GM23338 (cell line): ENCODE measurements around the gene TCF12.

Experiments used
- CREB1 ChIP-seq: fragments of 250-450 bp; sonication (Bioruptor Pico); IDR thresholded peaks from 2 replicates; pipeline ENCODE4 v1.5.0; 2020; ENCODE audit warnings: low read depth, mild to moderate bottlenecking, moderate library complexity
- CTCF ChIP-seq, 2 experiments: fragments of 200-600 bp in 1 of 2; sonication (generic) in 1 of 2; conservative IDR thresholded peaks; 2 replicates each; pipeline versions ENCODE4 v1.5.1 to v1.6.1; 2016 to 2017; ENCODE audit warnings: antibody characterized with exemption in 2 of 2, low read depth in 2 of 2, mild to moderate bottlenecking in 2 of 2, moderate library complexity in 1 of 2
- ETS1 ChIP-seq: IDR thresholded peaks from 2 replicates; pipeline ENCODE4 v1.6.1; 2016; ENCODE audit warnings: antibody characterized with exemption
- EZH2 ChIP-seq: fragments of 200-600 bp; sonication (generic); IDR thresholded peaks from one replicate; pipeline ENCODE4 v1.8.0; 2017; ENCODE audit warnings: antibody characterized with exemption, mild to moderate bottlenecking, low read depth; ENCODE audit not compliant: unreplicated experiment
- EZH2phosphoT487 ChIP-seq: fragments of 200-600 bp; sonication (generic); IDR thresholded peaks from one replicate; pipeline ENCODE4 v1.8.1; 2018; ENCODE audit warnings: antibody characterized with exemption; ENCODE audit not compliant: unreplicated experiment
- POLR2AphosphoS5 ChIP-seq: IDR thresholded peaks from 2 replicates; pipeline ENCODE4 v1.6.1; 2016; ENCODE audit warnings: antibody characterized with exemption, low read depth
- ZNF114 ChIP-seq: fragments of 250-450 bp; sonication (Bioruptor Pico); IDR thresholded peaks from 2 replicates; pipeline ENCODE4 v1.5.0; 2020; ENCODE audit warnings: mild to moderate bottlenecking, moderate library complexity

DNA sequence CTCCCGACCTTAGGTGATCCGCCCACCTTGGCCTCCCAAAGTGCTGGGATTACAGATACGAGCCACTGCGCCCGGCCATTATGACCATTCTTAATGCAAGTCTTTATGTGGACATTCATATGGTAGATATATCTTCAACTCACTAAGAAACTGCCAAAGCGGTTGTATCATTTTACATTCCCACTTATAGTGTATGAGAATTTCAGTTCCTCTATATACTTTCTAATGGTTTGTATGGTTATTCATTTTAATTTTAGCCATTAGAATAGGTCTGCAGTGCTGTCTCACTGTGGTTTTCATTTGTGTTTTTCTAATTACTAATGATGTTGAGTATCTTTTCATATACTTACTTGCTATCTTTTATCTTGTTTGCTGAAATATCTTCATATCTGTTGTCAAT lies 32.5 kb downstream of the TCF12 start:
- TF ChIP-seq CREB1 (CRISPR knock-in tag) (no peak), CTCF (conservative IDR thresholded peaks at IDR 0.05; ENCODE audit: low read depth in 2 of 2) (no peak), EZH2phosphoT487 (no peak), ZNF114 (CRISPR knock-in tag) (no peak), POLR2AphosphoS5 (no peak), EZH2 (no peak), ETS1 (no peak)
